GM21447 (cell line): ENCODE data around the gene KRT2.

ENCODE experiments used
- ATAC-seq: cut with Tn5 transposase; IDR thresholded peaks from one replicate; pipeline ENCODE4 v1.9.1; 2021; ENCODE audit not compliant: unreplicated experiment

Gene KRT2

GRCh38 chr12:52600475-52600874 is 51.5 kb downstream of the KRT2 start:
- ATAC-seq = no peak

- no peak for ATAC-seq
These were observed 51.9 kb downstream of the KRT2 start for GRCh38 chr12:52600071-52600470.

GRCh38 chr12:52598966-52599365 is 53.0 kb downstream of the KRT2 start:
- ATAC-seq = no peak
